Measurements from ENCODE around the gene TMPRSS6. TPM values are rescaled to one million over a fixed set of nuclear protein-coding genes. Genes with fewer than 3 reads are reported as not detected.
A peak's percentile ranks its signal among the peaks of the same experiment; 100 is the strongest.

Gene TMPRSS6
- total and polyA plus RNA-seq, 2 of the 13 experiments (the other 11 are each of a cell fraction or from before 2014, with no cell fraction given): 4.2 to 4.8 TPM

DNA sequence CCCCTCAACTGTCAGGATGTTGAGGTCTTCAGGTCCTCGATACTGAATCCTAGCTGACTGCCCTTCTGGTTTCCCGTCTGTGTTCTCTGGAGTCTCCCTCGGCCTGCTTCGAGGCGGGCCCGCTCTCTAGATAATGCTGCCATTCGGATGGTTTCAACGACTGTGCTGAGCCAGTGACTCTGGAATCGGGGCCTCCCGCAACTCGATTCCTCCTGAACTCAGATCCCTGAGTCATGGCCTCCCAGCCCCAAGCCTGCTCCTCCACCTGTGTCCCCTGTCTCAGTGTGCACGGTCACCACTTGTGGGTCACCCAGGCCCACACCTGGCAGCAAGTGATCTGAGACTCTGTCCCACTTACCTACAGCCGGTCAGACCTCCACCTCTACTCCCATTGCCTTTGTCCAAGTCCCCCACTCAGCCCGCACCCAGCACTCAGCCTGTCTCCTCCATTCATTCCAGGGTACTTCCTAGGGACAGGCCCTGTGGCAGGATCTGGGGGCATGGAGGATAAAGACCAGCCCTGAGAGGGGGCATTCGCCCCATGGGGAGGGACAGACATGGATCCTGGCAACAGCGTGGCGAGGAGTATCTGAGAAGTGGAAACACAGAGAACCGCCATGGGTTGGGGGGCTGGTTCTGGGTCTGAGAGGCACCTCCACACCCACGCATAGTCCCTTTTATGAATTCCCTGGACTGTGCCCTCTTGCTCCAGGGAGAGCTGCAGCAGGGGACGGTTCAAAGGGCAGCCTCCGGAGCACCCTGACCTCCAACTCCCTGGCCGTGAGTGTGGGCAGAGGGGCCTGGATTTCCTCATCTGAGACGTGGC, 75.7 kb downstream of the TMPRSS6 start (continued):
- peak; percentile 85; the same call in 1 of the 2 replicates for TF ChIP-seq MTA1 (CRISPR knock-in tag; IDR thresholded peaks at IDR 0.05; ENCODE audit: borderline replicate concordance)
- TF ChIP-seq ZNF563 (CRISPR knock-in tag; IDR thresholded peaks at IDR 0.05): no peak
- TF ChIP-seq, protein P1, sequence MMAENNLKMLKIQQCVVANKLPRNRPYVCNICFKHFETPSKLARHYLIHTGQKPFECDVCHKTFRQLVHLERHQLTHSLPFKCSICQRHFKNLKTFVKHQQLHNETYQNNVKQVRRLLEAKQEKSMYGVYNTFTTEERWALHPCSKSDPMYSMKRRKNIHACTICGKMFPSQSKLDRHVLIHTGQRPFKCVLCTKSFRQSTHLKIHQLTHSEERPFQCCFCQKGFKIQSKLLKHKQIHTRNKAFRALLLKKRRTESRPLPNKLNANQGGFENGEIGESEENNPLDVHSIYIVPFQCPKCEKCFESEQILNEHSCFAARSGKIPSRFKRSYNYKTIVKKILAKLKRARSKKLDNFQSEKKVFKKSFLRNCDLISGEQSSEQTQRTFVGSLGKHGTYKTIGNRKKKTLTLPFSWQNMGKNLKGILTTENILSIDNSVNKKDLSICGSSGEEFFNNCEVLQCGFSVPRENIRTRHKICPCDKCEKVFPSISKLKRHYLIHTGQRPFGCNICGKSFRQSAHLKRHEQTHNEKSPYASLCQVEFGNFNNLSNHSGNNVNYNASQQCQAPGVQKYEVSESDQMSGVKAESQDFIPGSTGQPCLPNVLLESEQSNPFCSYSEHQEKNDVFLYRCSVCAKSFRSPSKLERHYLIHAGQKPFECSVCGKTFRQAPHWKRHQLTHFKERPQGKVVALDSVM (CRISPR knock-in tag; IDR thresholded peaks at IDR 0.05): peak; percentile 90
- TF ChIP-seq, protein P2, sequence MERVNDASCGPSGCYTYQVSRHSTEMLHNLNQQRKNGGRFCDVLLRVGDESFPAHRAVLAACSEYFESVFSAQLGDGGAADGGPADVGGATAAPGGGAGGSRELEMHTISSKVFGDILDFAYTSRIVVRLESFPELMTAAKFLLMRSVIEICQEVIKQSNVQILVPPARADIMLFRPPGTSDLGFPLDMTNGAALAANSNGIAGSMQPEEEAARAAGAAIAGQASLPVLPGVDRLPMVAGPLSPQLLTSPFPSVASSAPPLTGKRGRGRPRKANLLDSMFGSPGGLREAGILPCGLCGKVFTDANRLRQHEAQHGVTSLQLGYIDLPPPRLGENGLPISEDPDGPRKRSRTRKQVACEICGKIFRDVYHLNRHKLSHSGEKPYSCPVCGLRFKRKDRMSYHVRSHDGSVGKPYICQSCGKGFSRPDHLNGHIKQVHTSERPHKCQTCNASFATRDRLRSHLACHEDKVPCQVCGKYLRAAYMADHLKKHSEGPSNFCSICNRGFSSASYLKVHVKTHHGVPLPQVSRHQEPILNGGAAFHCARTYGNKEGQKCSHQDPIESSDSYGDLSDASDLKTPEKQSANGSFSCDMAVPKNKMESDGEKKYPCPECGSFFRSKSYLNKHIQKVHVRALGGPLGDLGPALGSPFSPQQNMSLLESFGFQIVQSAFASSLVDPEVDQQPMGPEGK (CRISPR knock-in tag; IDR thresholded peaks at IDR 0.05): peak; percentile 87
- TF ChIP-seq, protein P3, sequence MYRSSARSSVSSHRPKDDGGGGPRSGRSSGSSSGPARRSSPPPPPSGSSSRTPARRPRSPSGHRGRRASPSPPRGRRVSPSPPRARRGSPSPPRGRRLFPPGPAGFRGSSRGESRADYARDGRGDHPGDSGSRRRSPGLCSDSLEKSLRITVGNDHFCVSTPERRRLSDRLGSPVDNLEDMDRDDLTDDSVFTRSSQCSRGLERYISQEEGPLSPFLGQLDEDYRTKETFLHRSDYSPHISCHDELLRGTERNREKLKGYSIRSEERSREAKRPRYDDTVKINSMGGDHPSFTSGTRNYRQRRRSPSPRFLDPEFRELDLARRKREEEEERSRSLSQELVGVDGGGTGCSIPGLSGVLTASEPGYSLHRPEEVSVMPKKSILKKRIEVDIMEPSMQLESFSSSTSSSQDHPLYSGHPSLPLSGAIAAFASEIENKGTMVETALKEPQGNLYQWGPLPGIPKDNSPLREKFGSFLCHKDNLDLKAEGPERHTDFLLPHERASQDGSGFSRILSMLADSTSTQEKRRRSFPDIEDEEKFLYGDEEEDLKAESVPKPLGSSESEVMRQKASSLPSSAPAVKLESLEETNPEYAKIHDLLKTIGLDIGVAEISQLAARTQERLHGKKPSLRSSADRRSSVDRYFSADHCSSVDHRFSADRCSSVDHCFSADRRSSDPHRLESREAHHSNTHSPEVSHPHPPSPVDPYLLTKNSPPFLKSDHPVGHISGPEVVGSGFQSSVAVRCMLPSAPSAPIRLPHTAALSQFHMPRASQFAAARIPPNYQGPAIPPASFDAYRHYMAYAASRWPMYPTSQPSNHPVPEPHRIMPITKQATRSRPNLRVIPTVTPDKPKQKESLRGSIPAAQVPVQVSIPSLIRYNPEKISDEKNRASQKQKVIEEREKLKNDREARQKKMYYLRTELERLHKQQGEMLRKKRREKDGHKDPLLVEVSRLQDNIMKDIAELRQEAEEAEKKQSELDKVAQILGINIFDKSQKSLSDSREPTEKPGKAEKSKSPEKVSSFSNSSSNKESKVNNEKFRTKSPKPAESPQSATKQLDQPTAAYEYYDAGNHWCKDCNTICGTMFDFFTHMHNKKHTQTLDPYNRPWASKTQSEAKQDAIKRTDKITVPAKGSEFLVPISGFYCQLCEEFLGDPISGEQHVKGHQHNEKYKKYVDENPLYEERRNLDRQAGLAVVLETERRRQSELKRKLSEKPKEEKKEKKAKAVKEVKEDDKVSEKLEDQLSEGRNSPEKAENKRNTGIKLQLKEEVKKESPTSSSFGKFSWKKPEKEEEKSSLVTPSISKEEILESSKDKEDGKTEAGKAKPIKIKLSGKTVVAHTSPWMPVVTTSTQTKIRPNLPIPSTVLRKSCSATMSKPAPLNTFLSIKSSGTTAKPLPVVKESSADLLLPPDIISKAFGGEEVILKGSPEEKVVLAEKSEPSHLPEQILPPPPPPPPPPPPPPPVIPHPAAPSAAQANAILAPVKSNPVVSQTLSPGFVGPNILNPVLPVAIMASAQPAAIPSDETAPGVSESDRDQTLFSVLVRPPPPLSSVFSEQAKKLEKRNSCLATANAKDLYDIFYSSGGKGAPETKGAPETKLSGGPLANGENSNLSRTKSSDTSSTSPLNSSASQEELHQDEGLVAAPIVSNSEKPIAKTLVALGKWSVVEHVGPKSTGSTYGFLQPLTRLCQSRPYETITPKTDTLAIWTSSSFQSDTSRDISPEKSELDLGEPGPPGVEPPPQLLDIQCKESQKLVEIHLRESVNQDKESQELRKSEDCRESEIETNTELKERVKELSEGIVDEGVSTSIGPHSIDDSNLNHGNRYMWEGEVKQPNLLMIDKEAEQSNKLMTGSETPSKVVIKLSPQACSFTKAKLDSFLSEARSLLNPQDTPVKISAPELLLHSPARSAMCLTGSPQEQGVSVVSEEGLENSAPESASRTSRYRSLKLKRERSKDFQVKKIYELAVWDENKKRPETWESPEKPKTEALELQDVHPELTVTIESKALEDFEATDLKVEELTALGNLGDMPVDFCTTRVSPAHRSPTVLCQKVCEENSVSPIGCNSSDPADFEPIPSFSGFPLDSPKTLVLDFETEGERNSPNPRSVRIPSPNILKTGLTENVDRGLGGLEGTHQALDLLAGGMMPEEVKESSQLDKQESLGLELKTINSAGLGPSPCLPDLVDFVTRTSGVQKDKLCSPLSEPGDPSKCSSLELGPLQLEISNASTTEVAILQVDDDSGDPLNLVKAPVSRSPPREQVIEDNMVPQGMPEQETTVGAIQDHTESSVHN (CRISPR knock-in tag; IDR thresholded peaks at IDR 0.05): 0 out of 2 replicates have a peak, but pooled peaks have one; percentile 20
- TF ChIP-seq CEBPG (CRISPR knock-in tag; IDR thresholded peaks at IDR 0.05): peak; percentile 57
- TF ChIP-seq, protein P4, sequence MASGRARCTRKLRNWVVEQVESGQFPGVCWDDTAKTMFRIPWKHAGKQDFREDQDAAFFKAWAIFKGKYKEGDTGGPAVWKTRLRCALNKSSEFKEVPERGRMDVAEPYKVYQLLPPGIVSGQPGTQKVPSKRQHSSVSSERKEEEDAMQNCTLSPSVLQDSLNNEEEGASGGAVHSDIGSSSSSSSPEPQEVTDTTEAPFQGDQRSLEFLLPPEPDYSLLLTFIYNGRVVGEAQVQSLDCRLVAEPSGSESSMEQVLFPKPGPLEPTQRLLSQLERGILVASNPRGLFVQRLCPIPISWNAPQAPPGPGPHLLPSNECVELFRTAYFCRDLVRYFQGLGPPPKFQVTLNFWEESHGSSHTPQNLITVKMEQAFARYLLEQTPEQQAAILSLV (CRISPR knock-in tag; IDR thresholded peaks at IDR 0.05; ENCODE audit: borderline replicate concordance): 0 out of 2 replicates have a peak, but pooled peaks have one; percentile 11
- TF ChIP-seq, protein P5, sequence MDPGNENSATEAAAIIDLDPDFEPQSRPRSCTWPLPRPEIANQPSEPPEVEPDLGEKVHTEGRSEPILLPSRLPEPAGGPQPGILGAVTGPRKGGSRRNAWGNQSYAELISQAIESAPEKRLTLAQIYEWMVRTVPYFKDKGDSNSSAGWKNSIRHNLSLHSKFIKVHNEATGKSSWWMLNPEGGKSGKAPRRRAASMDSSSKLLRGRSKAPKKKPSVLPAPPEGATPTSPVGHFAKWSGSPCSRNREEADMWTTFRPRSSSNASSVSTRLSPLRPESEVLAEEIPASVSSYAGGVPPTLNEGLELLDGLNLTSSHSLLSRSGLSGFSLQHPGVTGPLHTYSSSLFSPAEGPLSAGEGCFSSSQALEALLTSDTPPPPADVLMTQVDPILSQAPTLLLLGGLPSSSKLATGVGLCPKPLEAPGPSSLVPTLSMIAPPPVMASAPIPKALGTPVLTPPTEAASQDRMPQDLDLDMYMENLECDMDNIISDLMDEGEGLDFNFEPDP (CRISPR knock-in tag; conservative IDR thresholded peaks at IDR 0.05): no peak
- TF ChIP-seq CBX1 (IDR thresholded peaks at IDR 0.05; ENCODE audit: low read depth): no peak
- TF ChIP-seq, protein P6, sequence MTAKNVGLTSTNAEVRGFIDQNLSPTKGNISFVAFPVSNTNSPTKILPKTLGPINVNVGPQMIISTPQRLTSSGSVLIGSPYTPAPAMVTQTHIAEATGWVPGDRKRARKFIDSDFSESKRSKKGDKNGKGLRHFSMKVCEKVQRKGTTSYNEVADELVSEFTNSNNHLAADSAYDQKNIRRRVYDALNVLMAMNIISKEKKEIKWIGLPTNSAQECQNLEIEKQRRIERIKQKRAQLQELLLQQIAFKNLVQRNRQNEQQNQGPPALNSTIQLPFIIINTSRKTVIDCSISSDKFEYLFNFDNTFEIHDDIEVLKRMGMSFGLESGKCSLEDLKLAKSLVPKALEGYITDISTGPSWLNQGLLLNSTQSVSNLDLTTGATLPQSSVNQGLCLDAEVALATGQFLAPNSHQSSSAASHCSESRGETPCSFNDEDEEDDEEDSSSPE (CRISPR knock-in tag; IDR thresholded peaks at IDR 0.05): peak; percentile 25; the same call in 1 of the 2 replicates
